Measurements from ENCODE around the gene PTPRG. TPM values are rescaled to one million over a fixed set of nuclear protein-coding genes. Genes with fewer than 3 reads are reported as not detected.

PTPRG gene
- total RNA-seq, 1 donor from 2014 or later = 80.7 TPM

DNA sequence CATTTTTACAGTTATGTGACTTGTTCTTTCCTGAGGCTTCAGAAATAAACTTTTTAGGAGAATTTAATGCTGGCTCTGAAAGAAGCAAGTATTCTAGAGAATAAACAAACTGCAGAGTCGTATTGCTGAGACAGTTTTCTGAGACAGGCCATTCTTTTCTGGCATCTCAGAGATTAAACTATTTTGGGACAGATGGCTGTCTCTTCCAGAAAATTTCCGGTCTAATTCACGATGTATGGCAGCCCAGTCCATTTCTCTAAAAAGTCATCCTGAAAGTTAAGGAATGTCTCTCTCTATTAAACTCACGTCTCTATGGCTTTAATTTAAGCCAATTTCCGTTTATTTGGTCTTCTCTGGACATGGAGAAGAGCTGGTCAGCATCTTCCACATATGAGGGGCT lies 603.4 kb downstream of the PTPRG start:
- DNase-seq (ENCODE audit: low spot score) = no peak
- Mint-ChIP-seq H3K27ac (ENCODE audit: unreplicated experiment) (no peak overlapping the region), H3K27me3 (ENCODE audit: unreplicated experiment) (peaks cover 2% of the 10 kb centered on the region), H3K4me3 (ENCODE audit: unreplicated experiment) (no peak overlapping the region), H3K36me3 (ENCODE audit: low read depth, unreplicated experiment) (peaks cover 4% of the 10 kb centered on the region), H3K4me1 (ENCODE audit: unreplicated experiment) (peaks cover 11% of the 10 kb centered on the region), H3K9me3 (ENCODE audit: unreplicated experiment) (no peaks in the 10 kb centered on the region)
- no peak for TF ChIP-seq CTCF (IDR thresholded peaks at IDR 0.05; ENCODE audit: unreplicated experiment)

DNA sequence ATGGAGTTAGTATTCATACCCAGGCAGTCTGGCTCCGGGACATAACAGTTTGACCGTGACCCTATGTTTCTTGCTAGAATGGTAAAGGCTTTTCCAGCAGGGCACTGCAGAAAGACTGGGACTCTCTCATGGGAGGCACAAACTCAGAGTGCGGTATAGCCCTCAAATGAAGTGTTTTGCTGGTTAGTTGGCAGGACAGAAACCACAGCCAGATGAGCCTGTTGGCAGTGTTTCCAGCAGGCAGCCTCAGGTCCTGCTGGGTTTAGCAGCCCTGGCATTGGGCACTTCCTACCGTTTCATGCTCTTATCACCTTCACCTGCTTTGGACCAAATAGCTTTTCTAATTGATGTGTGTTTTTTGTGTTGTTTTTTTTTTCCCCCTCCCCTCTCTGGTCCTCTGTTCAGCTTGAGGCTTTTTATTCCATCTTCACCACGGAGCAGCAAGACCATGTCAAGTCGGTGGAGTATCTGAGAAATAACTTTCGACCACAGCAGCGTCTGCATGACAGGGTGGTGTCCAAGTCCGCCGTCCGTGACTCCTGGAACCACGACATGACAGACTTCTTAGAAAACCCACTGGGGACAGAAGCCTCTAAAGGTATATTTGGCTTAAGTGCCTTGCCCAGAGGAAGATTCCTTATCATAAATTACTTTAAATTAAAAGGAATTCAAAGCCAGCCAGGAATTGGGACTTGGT lies 606.3 kb downstream of the PTPRG start:
- Mint-ChIP-seq H3K4me1 (ENCODE audit: unreplicated experiment) (peaks cover 22% of the 10 kb centered on the region), H3K4me3 (ENCODE audit: unreplicated experiment) (no peak overlapping the region), H3K27ac (ENCODE audit: unreplicated experiment) (no peak overlapping the region), H3K36me3 (ENCODE audit: low read depth, unreplicated experiment) (peaks cover 3% of the 10 kb centered on the region), H3K27me3 (ENCODE audit: unreplicated experiment) (peaks cover 2% of the 10 kb centered on the region), H3K9me3 (ENCODE audit: unreplicated experiment) (no peaks in the 10 kb centered on the region)
- no peak for TF ChIP-seq CTCF (IDR thresholded peaks at IDR 0.05; ENCODE audit: unreplicated experiment)
- DNase-seq (ENCODE audit: low spot score) = no peak

GRCh38 chr3:62168356-62168755 lies 607.0 kb downstream of the PTPRG start:
- peaks cover 22% of the 10 kb centered on the region for H3K4me1 Mint-ChIP-seq (ENCODE audit: unreplicated experiment)
- no peaks in the 10 kb centered on the region for H3K27me3 Mint-ChIP-seq (ENCODE audit: unreplicated experiment)
- H3K9me3 Mint-ChIP-seq (ENCODE audit: unreplicated experiment) = no peaks in the 10 kb centered on the region
- no peak overlapping the region for H3K27ac Mint-ChIP-seq (ENCODE audit: unreplicated experiment)
- no peak for DNase-seq (ENCODE audit: low spot score)
- H3K36me3 Mint-ChIP-seq (ENCODE audit: low read depth, unreplicated experiment) = no peaks in the 10 kb centered on the region
- no peak overlapping the region for H3K4me3 Mint-ChIP-seq (ENCODE audit: unreplicated experiment)
- no peak for TF ChIP-seq CTCF (IDR thresholded peaks at IDR 0.05; ENCODE audit: unreplicated experiment)

DNA sequence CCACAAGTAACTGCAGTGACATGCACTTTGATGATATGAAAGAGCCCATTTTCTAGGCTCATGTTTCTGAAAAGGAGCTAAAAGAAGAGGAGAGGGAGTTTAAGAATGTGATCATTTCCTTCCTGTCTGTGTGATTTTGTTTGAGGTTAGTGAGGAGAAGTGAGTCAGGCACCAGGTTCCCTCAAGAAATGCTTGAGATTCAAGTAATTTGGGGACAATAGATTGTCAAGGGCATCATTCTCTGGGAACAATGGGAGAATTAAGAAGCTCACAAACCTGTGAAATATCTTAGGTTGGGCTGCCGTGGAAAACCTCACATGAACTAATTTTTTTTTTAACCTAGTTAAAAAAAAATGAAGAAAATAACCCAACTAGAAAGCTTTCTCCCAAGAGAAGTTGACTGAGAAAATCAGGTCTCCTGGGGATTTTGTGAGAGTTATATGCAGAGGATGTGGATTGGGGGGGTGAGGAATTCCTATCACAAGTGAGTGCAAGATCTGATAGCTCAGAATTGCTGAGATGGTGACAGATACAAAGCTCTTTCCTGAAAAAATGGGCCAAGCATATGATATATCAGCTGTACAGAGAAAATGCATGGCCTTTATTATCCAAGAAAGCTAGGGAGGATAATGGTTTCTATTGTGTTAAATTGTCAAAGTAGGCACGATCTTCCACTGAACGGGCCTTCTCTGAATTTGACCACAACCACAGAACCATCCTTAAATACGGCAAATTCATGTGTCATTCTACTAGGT lies 608.7 kb downstream of the PTPRG start:
- no peaks in the 10 kb centered on the region for H3K9me3 Mint-ChIP-seq (ENCODE audit: unreplicated experiment)
- no peak overlapping the region for H3K4me3 Mint-ChIP-seq (ENCODE audit: unreplicated experiment)
- DNase-seq (ENCODE audit: low spot score) = no peak
- peaks cover 22% of the 10 kb centered on the region for H3K4me1 Mint-ChIP-seq (ENCODE audit: unreplicated experiment)
- H3K36me3 Mint-ChIP-seq (ENCODE audit: low read depth, unreplicated experiment) = no peaks in the 10 kb centered on the region
- no peaks in the 10 kb centered on the region for H3K27me3 Mint-ChIP-seq (ENCODE audit: unreplicated experiment)
- H3K27ac Mint-ChIP-seq (ENCODE audit: unreplicated experiment) = peak overlapping the region; percentile 26
- no peak for TF ChIP-seq CTCF (IDR thresholded peaks at IDR 0.05; ENCODE audit: unreplicated experiment)

- Mint-ChIP-seq H3K9me3 (ENCODE audit: unreplicated experiment) (no peaks in the 10 kb centered on the region), H3K27ac (ENCODE audit: unreplicated experiment) (no peak overlapping the region), H3K4me1 (ENCODE audit: unreplicated experiment) (peaks cover 22% of the 10 kb centered on the region), H3K4me3 (ENCODE audit: unreplicated experiment) (no peak overlapping the region), H3K36me3 (ENCODE audit: low read depth, unreplicated experiment) (peaks cover 4% of the 10 kb centered on the region), H3K27me3 (ENCODE audit: unreplicated experiment) (no peaks in the 10 kb centered on the region)
- no peak for TF ChIP-seq CTCF (IDR thresholded peaks at IDR 0.05; ENCODE audit: unreplicated experiment)
- DNase-seq (ENCODE audit: low spot score) = no peak
These were observed 610.4 kb downstream of the PTPRG start for GRCh38 chr3:62171789-62172188.

Data from endothelial cell (in vitro differentiated cells).